ENCODE data around the gene PLCXD1.
"Not testable (repeated sequence)": the region's sequence is repeated elsewhere in the genome, so short reads cannot be mapped to it uniquely, and the experiment has no call there.

PLCXD1 gene

GRCh38 chrX:281166-281999, at the start of gene PLCXD1:
TSS of gene PLCXD1 (plus strand) at chrX:281381. CDS start at chrX:284188, 2,807 bp downstream.
- DNase-seq (ENCODE audit: low read depth in 2 of 2), result no peak

GRCh38 chrX:231637-232277, 49.4 kb upstream of the PLCXD1 start:
- DNase-seq (ENCODE audit: low read depth in 2 of 2), result not testable (repeated sequence)

- DNase-seq (ENCODE audit: low read depth in 2 of 2), result not testable (repeated sequence)
These were observed 48.9 kb upstream of the PLCXD1 start for GRCh38 chrX:232278-232655.

- not testable (repeated sequence) for DNase-seq (ENCODE audit: low read depth in 2 of 2)
These were observed 45.0 kb upstream of the PLCXD1 start for GRCh38 chrX:236201-236600.

GRCh38 chrX:250965-251364, 30.2 kb upstream of the PLCXD1 start:
- DNase-seq (ENCODE audit: low read depth in 2 of 2), result no peak

- not testable (repeated sequence) for DNase-seq (ENCODE audit: low read depth in 2 of 2)
These were observed 29.6 kb upstream of the PLCXD1 start for GRCh38 chrX:251396-252243.

- no peak for DNase-seq (ENCODE audit: low read depth in 2 of 2)
These were observed 28.8 kb upstream of the PLCXD1 start for GRCh38 chrX:252244-252956.

GRCh38 chrX:252957-253291, 28.3 kb upstream of the PLCXD1 start:
- DNase-seq (ENCODE audit: low read depth in 2 of 2), result no peak

- no peak for DNase-seq (ENCODE audit: low read depth in 2 of 2)
These were observed 27.5 kb upstream of the PLCXD1 start for GRCh38 chrX:253451-254297.

GRCh38 chrX:254630-255215, 26.5 kb upstream of the PLCXD1 start:
- DNase-seq (ENCODE audit: low read depth in 2 of 2), result no peak

- DNase-seq (ENCODE audit: low read depth in 2 of 2), result no peak
These were observed 25.3 kb upstream of the PLCXD1 start for GRCh38 chrX:255923-256331.

GRCh38 chrX:257054-257453, 24.1 kb upstream of the PLCXD1 start:
- not testable (repeated sequence) for DNase-seq (ENCODE audit: low read depth in 2 of 2)

- no peak for DNase-seq (ENCODE audit: low read depth in 2 of 2)
These were observed 23.4 kb upstream of the PLCXD1 start for GRCh38 chrX:257681-258289.

- DNase-seq (ENCODE audit: low read depth in 2 of 2), result no peak
These were observed 22.7 kb upstream of the PLCXD1 start for GRCh38 chrX:258291-259040.

- no peak for DNase-seq (ENCODE audit: low read depth in 2 of 2)
These were observed 21.4 kb upstream of the PLCXD1 start for GRCh38 chrX:259692-260355.

GRCh38 chrX:261167-261918, 19.8 kb upstream of the PLCXD1 start:
- no peak for DNase-seq (ENCODE audit: low read depth in 2 of 2)

GRCh38 chrX:261919-262352, 19.2 kb upstream of the PLCXD1 start:
- DNase-seq (ENCODE audit: low read depth in 2 of 2), result no peak

GRCh38 chrX:262381-262909, 18.7 kb upstream of the PLCXD1 start:
- no peak for DNase-seq (ENCODE audit: low read depth in 2 of 2)
